NCI-H345 (cell line): ENCODE measurements around the gene RFX3.
A peak's percentile ranks its signal among the peaks of the same experiment; 100 is the strongest.

ENCODE experiments used
- DNase-seq: peaks from one replicate; lab custom pipeline; 2025; lab: John Stamatoyannopoulos, UW

The RFX3 gene

GRCh38 chr9:3205421-3206095 lies 320.2 kb downstream of the RFX3 start:
- no peak for DNase-seq

- no peak for DNase-seq
Observed at GRCh38 chr9:3200331-3200774, 325.4 kb downstream of the RFX3 start.

GRCh38 chr9:3193791-3194190 lies 332.0 kb downstream of the RFX3 start:
- DNase-seq = no peak

- DNase-seq = peak; percentile 71
Observed at GRCh38 chr9:3191715-3192114, 334.1 kb downstream of the RFX3 start.

GRCh38 chr9:3189113-3189861 lies 336.5 kb downstream of the RFX3 start:
- no peak for DNase-seq

- DNase-seq = no peak
Observed at GRCh38 chr9:3186751-3187150, 339.1 kb downstream of the RFX3 start.

- DNase-seq = peak; percentile 83
Observed at GRCh38 chr9:3181049-3181953, 344.5 kb downstream of the RFX3 start.

- DNase-seq = no peak
Observed at GRCh38 chr9:3180696-3181048, 345.1 kb downstream of the RFX3 start.

- DNase-seq = no peak
Observed at GRCh38 chr9:3179711-3180110, 346.1 kb downstream of the RFX3 start.

- DNase-seq = no peak
Observed at GRCh38 chr9:3177936-3178335, 347.9 kb downstream of the RFX3 start.

GRCh38 chr9:3177146-3177761 lies 348.5 kb downstream of the RFX3 start:
- DNase-seq = no peak

- no peak for DNase-seq
Observed at GRCh38 chr9:3173374-3173773, 352.4 kb downstream of the RFX3 start.

GRCh38 chr9:3170819-3171218 lies 355.0 kb downstream of the RFX3 start:
- no peak for DNase-seq
